Lung (tissue), 12 donors: ENCODE results near the gene ZPBP2. TPM values are rescaled to one million over a fixed set of nuclear protein-coding genes. Genes with fewer than 3 reads are reported as not detected.

Source experiments
- ATAC-seq: fragments of 200-7000 bp; cut with Tn5 transposase; one replicate; pipeline ENCODE4 v1.9.1; 2020; ENCODE audit warnings: moderate number of reproducible peaks; ENCODE audit not compliant: insufficient read depth, low FRiP score
- DNase-seq, 3 donors: peaks; one replicate each; pipeline ENCODE4 v3.0.0-alpha.2; 2013 to 2017
- H3K27ac ChIP-seq, 2 donors: one replicate each; pipeline ENCODE4 v1.5.1; 2013; ENCODE audit warnings: mild to moderate bottlenecking in 2 of 2, moderate library complexity in 2 of 2, control low read depth in 1 of 2, inconsistent platforms in 1 of 2, low read depth in 1 of 2, low read length in 1 of 2
- H3K27me3 ChIP-seq, 3 donors: one replicate each; pipeline ENCODE4 v1.5.1; 2013; ENCODE audit warnings: low read length in 2 of 3; ENCODE audit not compliant: control insufficient read depth in 3 of 3, insufficient read depth in 3 of 3
- H3K36me3 ChIP-seq, 4 donors: one replicate each; pipeline ENCODE4 v1.5.1; 2013; ENCODE audit warnings: low read length in 4 of 4, mild to moderate bottlenecking in 1 of 4, moderate library complexity in 1 of 4; ENCODE audit not compliant: control insufficient read depth in 4 of 4, insufficient read depth in 4 of 4
- H3K4me1 ChIP-seq, 5 donors: one replicate each; pipeline ENCODE4 v1.5.1; 2013; ENCODE audit warnings: low read length in 5 of 5, mild to moderate bottlenecking in 2 of 5, moderate library complexity in 1 of 5; ENCODE audit not compliant: control insufficient read depth in 5 of 5, insufficient read depth in 5 of 5
- H3K4me3 ChIP-seq: one replicate; pipeline ENCODE4 v1.5.1; 2013; ENCODE audit warnings: mild to moderate bottlenecking, control low read depth, moderate library complexity
- H3K9ac ChIP-seq, 2 donors: one replicate each; pipeline ENCODE4 v1.5.1; 2013; ENCODE audit warnings: low read length in 2 of 2, control low read depth in 1 of 2; ENCODE audit not compliant: insufficient read depth in 1 of 2
- H3K9me3 ChIP-seq, 4 donors: one replicate each; pipeline ENCODE4 v1.5.1; 2013; ENCODE audit warnings: low read length in 3 of 4, mild to moderate bottlenecking in 1 of 4, moderate library complexity in 1 of 4; ENCODE audit not compliant: control insufficient read depth in 4 of 4, insufficient read depth in 3 of 4
- WGBS, 2 donors: extraction: QIAGEN DNeasy Blood & Tissue Kit; methylation state at CpG; one replicate each; pipeline ENCODE4 v1.1.7; 2013; 5-methylcytosine and 5-hydroxymethylcytosine counted together
- polyA plus RNA-seq, 2 donors: library from polyadenylated mRNA; stranded (reverse); fragments of 200-250 nt; gene quantifications; one replicate each; pipeline ENCODE4 v1.2.1, GENCODE V29; 2013
- total RNA-seq, 2 donors: library from RNA; depleted of rRNA in 1 of 2; stranded (reverse); fragments of >200 nt in 1 of 2; gene quantifications; one replicate each; pipeline ENCODE4 v1.2.1, GENCODE V29; 2014 to 2021
- TF ChIP-seq, protein P1 (sequence below): IDR thresholded peaks from 2 replicates; pipeline ENCODE4 v1.5.1; 2012; ENCODE audit warnings: mild to moderate bottlenecking; ENCODE audit errors: control extremely low read depth, extremely low read depth
- donor health status: control.
- donor health status: control.
- donor health status: Bipolar disorder and iron deficiency.
- donor health status: healthy.
- donor health status: DM: yes; HTN: yes; CAD: no.

Gene ZPBP2
- total and polyA plus RNA-seq, 4 donors: not detected

- no peaks in the 10 kb centered on the region for H3K9me3 ChIP-seq
- H3K4me3 ChIP-seq: no peak overlapping the region
- DNase-seq: peak in 2 of 3 donors; percentile 4 to 10
- H3K9ac ChIP-seq: no peak overlapping the region
- WGBS, 2 donors: 69 to 87% methylated on average over 17 of the region's 17 CpGs
- H3K4me1 ChIP-seq: peaks cover 0 to 35% (median 12%) of the 10 kb centered on the region in 5 donors
- H3K36me3 ChIP-seq: peaks cover 12 to 37% (median 23%) of the 10 kb centered on the region in 4 donors
- TF ChIP-seq, protein P1, sequence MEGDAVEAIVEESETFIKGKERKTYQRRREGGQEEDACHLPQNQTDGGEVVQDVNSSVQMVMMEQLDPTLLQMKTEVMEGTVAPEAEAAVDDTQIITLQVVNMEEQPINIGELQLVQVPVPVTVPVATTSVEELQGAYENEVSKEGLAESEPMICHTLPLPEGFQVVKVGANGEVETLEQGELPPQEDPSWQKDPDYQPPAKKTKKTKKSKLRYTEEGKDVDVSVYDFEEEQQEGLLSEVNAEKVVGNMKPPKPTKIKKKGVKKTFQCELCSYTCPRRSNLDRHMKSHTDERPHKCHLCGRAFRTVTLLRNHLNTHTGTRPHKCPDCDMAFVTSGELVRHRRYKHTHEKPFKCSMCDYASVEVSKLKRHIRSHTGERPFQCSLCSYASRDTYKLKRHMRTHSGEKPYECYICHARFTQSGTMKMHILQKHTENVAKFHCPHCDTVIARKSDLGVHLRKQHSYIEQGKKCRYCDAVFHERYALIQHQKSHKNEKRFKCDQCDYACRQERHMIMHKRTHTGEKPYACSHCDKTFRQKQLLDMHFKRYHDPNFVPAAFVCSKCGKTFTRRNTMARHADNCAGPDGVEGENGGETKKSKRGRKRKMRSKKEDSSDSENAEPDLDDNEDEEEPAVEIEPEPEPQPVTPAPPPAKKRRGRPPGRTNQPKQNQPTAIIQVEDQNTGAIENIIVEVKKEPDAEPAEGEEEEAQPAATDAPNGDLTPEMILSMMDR: no peak
- H3K27me3 ChIP-seq: no peaks in the 10 kb centered on the region
- ATAC-seq: no peak
- no peak overlapping the region for H3K27ac ChIP-seq
Observed at GRCh38 chr17:39923836-39924690, 56.1 kb downstream of the ZPBP2 start.

DNA sequence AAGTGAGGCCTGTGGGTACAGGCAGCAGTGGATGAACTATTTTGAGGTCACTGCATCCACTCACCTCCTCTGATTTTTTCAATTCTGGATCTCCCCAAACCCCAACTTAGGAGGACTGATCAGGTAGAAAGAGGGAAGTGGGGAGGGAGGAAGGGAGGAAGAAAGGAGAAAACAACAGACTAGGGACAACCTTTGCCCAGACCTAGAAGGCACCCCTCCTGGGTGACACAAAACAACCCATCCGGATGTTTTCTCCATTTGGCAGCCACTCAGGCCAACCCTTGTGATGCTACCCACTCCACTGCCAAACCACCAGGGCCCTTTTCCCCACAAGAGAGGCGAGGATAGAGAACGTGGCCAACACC lies 56.7 kb downstream of the ZPBP2 start:
- TF ChIP-seq, protein P1: no peak

DNA sequence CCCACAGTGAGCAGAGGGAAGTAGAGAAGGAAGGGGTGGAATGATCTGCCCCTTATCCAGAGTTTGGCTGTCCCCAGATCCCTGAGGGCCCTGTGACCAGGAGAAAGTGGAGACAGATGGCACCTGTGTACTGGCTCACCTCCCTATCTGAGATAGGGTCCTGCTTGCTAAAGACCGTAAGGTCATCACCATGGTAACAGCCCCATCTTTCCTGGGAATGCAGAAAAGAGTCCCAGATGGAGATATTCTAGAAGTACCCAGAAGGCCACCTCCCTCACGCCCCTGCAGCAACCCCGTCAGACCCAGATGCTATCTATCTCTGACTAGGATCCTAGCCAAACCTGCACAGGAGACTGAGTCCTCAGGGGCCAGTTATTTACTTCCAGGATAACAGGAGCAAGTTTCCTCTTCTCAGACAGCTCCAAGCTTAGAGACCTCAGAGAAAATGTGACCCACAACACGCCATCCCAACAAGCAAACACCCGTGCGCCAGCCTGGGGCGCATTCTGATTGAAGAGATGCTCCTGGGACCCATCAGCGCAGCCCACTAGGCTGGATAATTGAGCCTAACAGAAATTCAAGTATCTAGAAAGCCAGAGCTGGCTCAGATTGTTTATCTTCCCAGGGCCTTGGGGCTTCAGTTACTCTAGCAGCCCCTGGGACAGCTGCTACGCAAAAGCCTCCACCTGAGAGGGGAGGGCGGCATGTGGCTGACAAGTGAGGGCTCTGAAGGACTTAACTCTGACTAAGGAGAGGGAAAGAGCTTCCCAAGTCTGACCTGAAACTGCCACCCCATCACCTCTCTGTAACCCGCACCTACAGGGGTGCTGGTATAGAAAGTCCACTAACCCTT lies 57.5 kb downstream of the ZPBP2 start:
- ATAC-seq (no peak), DNase-seq (no peak)
- TF ChIP-seq, protein P1: no peak
- WGBS, 2 donors: 84% methylated on average over 11 of the region's 11 CpGs
- Histone ChIP-seq H3K4me3 (no peak overlapping the region), H3K9ac (peak overlapping the region in 1 of 2 donors; percentile 77), H3K4me1 (peaks cover 0 to 39% (median 12%) of the 10 kb centered on the region in 5 donors), H3K27me3 (no peaks in the 10 kb centered on the region), H3K36me3 (peaks cover 12 to 30% (median 21%) of the 10 kb centered on the region in 4 donors), H3K27ac (peak overlapping the region in 1 of 2 donors; percentile 12), H3K9me3 (no peaks in the 10 kb centered on the region)

More for the DNA sequence above, 56.7 kb downstream of the ZPBP2 start:
- DNase-seq (no peak), ATAC-seq (no peak)
- H3K27me3 ChIP-seq: no peaks in the 10 kb centered on the region
- H3K9ac ChIP-seq: no peak overlapping the region
- H3K4me1 ChIP-seq: peaks cover 0 to 39% (median 12%) of the 10 kb centered on the region in 5 donors
- no peaks in the 10 kb centered on the region for H3K9me3 ChIP-seq
- no peak overlapping the region for H3K4me3 ChIP-seq
- 64 to 74% methylated on average over 3 of the region's 3 CpGs for WGBS, 2 donors
- peaks cover 12 to 37% (median 23%) of the 10 kb centered on the region in 4 donors for H3K36me3 ChIP-seq
- H3K27ac ChIP-seq: no peak overlapping the region
